HL-60 (cell line): ENCODE measurements around the gene MCM5.
"Not testable (repeated sequence)": the region's sequence is repeated elsewhere in the genome, so short reads cannot be mapped to it uniquely, and the experiment has no call there.

ENCODE experiments used
- DNase-seq, 2 experiments: peaks; one replicate each; pipeline ENCODE4 v3.0.0-alpha.2; 2010 to 2020; ENCODE audit warnings: low read depth in 1 of 2, low spot score in 1 of 2
- H3K27ac ChIP-seq: fragments of 250-450 bp; sonication (Bioruptor Pico); replicated peaks from 2 replicates; pipeline ENCODE4 v1.5.1; 2020; ENCODE audit warnings: mild to moderate bottlenecking, moderate library complexity
- H3K27me3 ChIP-seq: fragments of 250-450 bp; sonication (Bioruptor Pico); 2 replicates; pipeline ENCODE4 v1.5.1; 2021; ENCODE audit warnings: mild to moderate bottlenecking, moderate library complexity; ENCODE audit not compliant: insufficient read depth, poor library complexity, severe bottlenecking
- H3K4me3 ChIP-seq: replicated peaks from 2 replicates; pipeline ENCODE4 v1.5.1; 2011; ENCODE audit warnings: mild to moderate bottlenecking, control low read depth, low read length; ENCODE audit not compliant: insufficient read depth
- GABPA ChIP-seq: IDR thresholded peaks from 2 replicates; pipeline ENCODE4 v1.6.1; 2012; ENCODE audit warnings: low read depth
- POLR2AphosphoS5 ChIP-seq: IDR thresholded peaks from 2 replicates; pipeline ENCODE4 v1.6.1; 2012; ENCODE audit warnings: low read depth
- SPI1 ChIP-seq: IDR thresholded peaks from 2 replicates; pipeline ENCODE4 v1.6.1; 2012; ENCODE audit warnings: low read depth, mild to moderate bottlenecking, borderline replicate concordance
- TF ChIP-seq, protein P1 (sequence below): IDR thresholded peaks from 2 replicates; pipeline ENCODE4 v1.6.1; 2012; ENCODE audit warnings: low read depth; ENCODE audit not compliant: insufficient replicate concordance
- TF ChIP-seq, protein P2 (sequence below): IDR thresholded peaks from one replicate; pipeline ENCODE4 v1.5.1; 2011; ENCODE audit warnings: low read length, control low read depth, inconsistent platforms; ENCODE audit not compliant: insufficient read depth

MCM5 gene

DNA sequence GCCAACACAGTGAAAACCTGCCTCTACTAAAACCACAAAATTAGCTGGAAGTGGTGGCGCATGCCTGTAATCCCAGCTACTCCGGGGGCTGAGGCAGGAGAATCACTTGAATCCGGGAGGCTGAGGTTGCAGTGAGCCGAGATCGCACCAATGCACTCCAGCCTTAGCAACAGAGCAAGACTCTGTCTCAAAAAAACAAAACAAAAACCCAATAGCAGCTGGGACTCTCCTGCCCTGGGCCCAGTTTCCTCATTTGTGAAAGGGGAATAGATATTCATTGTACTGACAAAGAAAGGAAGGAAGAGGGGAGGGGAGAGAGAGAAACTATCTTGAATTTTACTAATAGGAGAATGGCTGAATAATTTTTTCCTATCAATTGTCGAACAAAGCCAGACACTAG lies 3.3 kb upstream of the MCM5 start:
- peak in 1 of 2 experiments; percentile 56 for DNase-seq
- TF ChIP-seq SPI1: peak; percentile 34; the same call in 1 of the 2 replicates
- not testable (repeated sequence) for H3K4me3 ChIP-seq, H3K27me3 ChIP-seq
- H3K27ac ChIP-seq: peak overlapping the region; percentile 65

DNA sequence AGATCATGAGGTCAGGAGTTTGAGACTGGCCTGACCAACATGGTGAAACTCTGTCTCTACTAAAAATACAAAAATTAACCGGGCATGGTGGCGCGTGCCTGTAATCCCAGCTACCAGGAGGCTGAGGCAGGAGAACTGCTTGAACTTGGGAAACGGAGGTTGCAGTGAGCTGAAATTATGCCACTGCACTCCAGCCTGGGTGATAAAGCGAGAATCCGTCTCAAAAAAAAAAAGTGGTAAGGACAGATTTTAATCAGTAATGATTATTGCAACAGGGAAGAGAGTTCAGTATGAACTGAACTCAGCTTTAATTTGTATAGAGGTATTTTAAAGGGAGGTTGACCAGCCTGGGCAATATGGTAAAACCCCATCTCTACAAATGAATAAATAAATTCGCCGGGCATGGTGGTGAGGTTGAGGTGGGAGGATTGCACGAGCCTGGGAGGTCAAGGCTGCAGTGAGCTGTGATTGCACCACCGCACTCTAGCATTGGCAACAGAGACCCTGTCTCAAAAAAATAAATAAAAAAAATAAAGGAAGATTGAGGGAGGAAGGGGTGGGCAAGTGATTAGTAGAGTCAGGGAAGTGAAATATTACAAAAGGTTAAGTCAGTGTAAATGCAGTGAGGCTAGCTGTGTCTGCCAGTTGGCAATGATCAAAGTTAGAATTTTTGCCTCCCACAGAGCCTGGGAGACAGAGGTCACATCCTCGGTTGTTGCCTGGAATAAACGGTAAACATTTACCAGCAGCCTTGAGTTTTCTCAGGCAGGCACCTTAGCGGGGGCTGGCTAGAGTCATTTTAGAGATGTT lies 2.6 kb upstream of the MCM5 start:
- Histone ChIP-seq H3K4me3 (no peak overlapping the region), H3K27ac (peak overlapping the region; percentile 65), H3K27me3 (no peaks in the 10 kb centered on the region)
- DNase-seq: no peak
- TF ChIP-seq, protein P1, sequence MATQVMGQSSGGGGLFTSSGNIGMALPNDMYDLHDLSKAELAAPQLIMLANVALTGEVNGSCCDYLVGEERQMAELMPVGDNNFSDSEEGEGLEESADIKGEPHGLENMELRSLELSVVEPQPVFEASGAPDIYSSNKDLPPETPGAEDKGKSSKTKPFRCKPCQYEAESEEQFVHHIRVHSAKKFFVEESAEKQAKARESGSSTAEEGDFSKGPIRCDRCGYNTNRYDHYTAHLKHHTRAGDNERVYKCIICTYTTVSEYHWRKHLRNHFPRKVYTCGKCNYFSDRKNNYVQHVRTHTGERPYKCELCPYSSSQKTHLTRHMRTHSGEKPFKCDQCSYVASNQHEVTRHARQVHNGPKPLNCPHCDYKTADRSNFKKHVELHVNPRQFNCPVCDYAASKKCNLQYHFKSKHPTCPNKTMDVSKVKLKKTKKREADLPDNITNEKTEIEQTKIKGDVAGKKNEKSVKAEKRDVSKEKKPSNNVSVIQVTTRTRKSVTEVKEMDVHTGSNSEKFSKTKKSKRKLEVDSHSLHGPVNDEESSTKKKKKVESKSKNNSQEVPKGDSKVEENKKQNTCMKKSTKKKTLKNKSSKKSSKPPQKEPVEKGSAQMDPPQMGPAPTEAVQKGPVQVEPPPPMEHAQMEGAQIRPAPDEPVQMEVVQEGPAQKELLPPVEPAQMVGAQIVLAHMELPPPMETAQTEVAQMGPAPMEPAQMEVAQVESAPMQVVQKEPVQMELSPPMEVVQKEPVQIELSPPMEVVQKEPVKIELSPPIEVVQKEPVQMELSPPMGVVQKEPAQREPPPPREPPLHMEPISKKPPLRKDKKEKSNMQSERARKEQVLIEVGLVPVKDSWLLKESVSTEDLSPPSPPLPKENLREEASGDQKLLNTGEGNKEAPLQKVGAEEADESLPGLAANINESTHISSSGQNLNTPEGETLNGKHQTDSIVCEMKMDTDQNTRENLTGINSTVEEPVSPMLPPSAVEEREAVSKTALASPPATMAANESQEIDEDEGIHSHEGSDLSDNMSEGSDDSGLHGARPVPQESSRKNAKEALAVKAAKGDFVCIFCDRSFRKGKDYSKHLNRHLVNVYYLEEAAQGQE: no peak
- TF ChIP-seq, protein P2, sequence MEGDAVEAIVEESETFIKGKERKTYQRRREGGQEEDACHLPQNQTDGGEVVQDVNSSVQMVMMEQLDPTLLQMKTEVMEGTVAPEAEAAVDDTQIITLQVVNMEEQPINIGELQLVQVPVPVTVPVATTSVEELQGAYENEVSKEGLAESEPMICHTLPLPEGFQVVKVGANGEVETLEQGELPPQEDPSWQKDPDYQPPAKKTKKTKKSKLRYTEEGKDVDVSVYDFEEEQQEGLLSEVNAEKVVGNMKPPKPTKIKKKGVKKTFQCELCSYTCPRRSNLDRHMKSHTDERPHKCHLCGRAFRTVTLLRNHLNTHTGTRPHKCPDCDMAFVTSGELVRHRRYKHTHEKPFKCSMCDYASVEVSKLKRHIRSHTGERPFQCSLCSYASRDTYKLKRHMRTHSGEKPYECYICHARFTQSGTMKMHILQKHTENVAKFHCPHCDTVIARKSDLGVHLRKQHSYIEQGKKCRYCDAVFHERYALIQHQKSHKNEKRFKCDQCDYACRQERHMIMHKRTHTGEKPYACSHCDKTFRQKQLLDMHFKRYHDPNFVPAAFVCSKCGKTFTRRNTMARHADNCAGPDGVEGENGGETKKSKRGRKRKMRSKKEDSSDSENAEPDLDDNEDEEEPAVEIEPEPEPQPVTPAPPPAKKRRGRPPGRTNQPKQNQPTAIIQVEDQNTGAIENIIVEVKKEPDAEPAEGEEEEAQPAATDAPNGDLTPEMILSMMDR: no peak

DNA sequence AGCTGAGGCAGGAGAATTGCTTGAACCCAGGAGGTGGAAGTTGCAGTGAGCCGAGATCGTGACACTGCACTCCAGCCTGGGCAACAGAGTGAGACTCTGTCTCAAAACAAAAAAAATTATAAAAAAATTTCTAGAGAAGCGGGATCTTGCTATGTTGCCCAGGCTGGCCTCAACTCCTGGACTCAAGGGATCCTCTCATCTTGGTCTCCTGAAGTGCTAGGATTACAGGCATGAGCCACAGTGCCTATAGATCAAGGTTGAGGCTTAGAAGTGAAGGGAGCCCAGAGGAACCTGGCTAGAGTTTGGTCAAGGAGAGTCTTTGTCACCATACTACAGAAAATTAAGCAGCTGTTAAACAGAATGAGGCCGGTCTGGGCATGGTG lies 1.4 kb upstream of the MCM5 start:
- Histone ChIP-seq H3K4me3 (no peak overlapping the region), H3K27ac (peak overlapping the region; percentile 94), H3K27me3 (no peaks in the 10 kb centered on the region)
- TF ChIP-seq GABPA (no peak), POLR2AphosphoS5 (no peak), SPI1 (no peak)
- TF ChIP-seq, protein P1: no peak
- TF ChIP-seq, protein P2: no peak
- no peak for DNase-seq

DNA sequence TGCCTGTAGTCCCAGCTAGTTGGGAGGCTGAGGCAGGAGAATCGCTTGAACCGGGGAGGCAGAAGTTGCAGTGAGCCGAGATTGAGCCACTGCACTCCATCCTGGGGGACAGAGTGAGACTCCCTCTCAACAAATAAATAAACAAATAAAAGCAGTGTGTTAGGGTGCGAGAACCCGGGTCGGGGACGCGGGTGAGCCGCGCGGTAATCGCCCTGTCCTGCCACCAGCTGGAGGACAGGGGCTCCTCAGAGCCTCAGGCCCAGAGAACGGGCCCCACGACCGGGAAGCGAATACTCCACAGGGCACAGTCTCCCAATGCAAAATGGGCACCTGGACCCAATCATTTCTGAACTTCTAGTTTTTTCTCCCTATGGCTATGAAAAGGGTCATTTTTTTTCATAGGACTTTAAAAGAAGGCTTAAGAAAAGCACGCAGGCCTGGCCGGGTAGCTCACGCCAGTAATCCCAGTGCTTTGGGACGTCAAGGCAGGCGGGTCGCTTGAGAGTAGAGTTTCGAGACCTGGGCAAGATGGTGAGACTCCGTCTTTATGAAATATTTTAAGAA lies 744 bp upstream of the MCM5 start:
- TF ChIP-seq, protein P1: no peak
- TF ChIP-seq GABPA: no peak
- no peak for TF ChIP-seq SPI1
- TF ChIP-seq, protein P2: no peak
- TF ChIP-seq POLR2AphosphoS5: no peak
- DNase-seq: no peak
- Histone ChIP-seq H3K4me3 (peak overlapping the region; percentile 50), H3K27me3 (no peaks in the 10 kb centered on the region), H3K27ac (peak overlapping the region; percentile 94)
